GM23338 (cell line): ENCODE data around the gene SERPINH1. TPM values are rescaled to one million over a fixed set of nuclear protein-coding genes. Genes with fewer than 3 reads are reported as not detected.

Experiments used
- ATAC-seq: fragments of 200-7000 bp; cut with Tn5 transposase; 3 replicates; pipeline ENCODE4 v1.9.1; 2020
- DNase-seq: peaks from one replicate; pipeline ENCODE4 v3.0.0-alpha.2; 2015; ENCODE audit warnings: low spot score
- H2AFZ ChIP-seq: fragments of 200-600 bp; sonication (generic); 2 replicates; pipeline ENCODE4 v1.8.0; 2016; ENCODE audit warnings: antibody characterized with exemption, mild to moderate bottlenecking, moderate library complexity
- H3F3A ChIP-seq: fragments of 200-600 bp; sonication (generic); replicated peaks from 2 replicates; pipeline ENCODE4 v1.8.0; 2017; ENCODE audit warnings: antibody characterized with exemption, mixed run types, low read depth
- H3K27ac ChIP-seq: fragments of 200-600 bp; sonication (generic); 2 replicates; pipeline ENCODE4 v1.6.1; 2016; ENCODE audit warnings: low read depth
- H3K27me3 ChIP-seq: fragments of 200-600 bp; sonication (generic); 2 replicates; pipeline ENCODE4 v1.8.0; 2016; ENCODE audit warnings: mild to moderate bottlenecking, mixed run types, moderate library complexity; ENCODE audit not compliant: insufficient read depth
- H3K36me3 ChIP-seq: fragments of 200-600 bp; sonication (generic); 2 replicates; pipeline ENCODE4 v1.8.0; 2016; ENCODE audit warnings: mild to moderate bottlenecking; ENCODE audit not compliant: insufficient read depth
- H3K4me1 ChIP-seq: fragments of 200-600 bp; sonication (generic); 2 replicates; pipeline ENCODE4 v1.8.0; 2016; ENCODE audit warnings: mild to moderate bottlenecking, moderate library complexity; ENCODE audit not compliant: insufficient read depth
- H3K4me2 ChIP-seq: fragments of 200-600 bp; sonication (generic); 2 replicates; pipeline ENCODE4 v1.7.1; 2017; ENCODE audit warnings: mixed run types
- H3K4me3 ChIP-seq: fragments of 200-600 bp; sonication (generic); 2 replicates; pipeline ENCODE4 v1.6.1; 2016; ENCODE audit warnings: mixed run types
- H3K79me2 ChIP-seq: fragments of 200-600 bp; sonication (generic); replicated peaks from 2 replicates; pipeline ENCODE4 v1.8.0; 2017; ENCODE audit warnings: mild to moderate bottlenecking; ENCODE audit not compliant: insufficient read depth
- H3K9me2 ChIP-seq: fragments of 200-600 bp; sonication (generic); 2 replicates; pipeline ENCODE4 v1.8.0; 2017; ENCODE audit not compliant: insufficient read depth
- H4K20me1 ChIP-seq: fragments of 200-600 bp; sonication (generic); replicated peaks from 2 replicates; pipeline ENCODE4 v1.8.0; 2017; ENCODE audit warnings: mild to moderate bottlenecking; ENCODE audit not compliant: insufficient read depth
- H3K27ac Mint-ChIP-seq: 2 replicates; pipeline ENCODE4 v1.8.0; 2020; ENCODE audit warnings: inconsistent platforms, mild to moderate bottlenecking, moderate library complexity, mixed read lengths
- H3K27me3 Mint-ChIP-seq: 3 replicates; pipeline ENCODE4 v1.8.0; 2022; ENCODE audit warnings: low read depth, mild to moderate bottlenecking, moderate library complexity, mixed read lengths, inconsistent platforms; ENCODE audit not compliant: insufficient read depth, poor library complexity
- H3K36me3 Mint-ChIP-seq: 3 replicates; pipeline ENCODE4 v1.8.0; 2021; ENCODE audit warnings: low read depth, mild to moderate bottlenecking, inconsistent platforms, moderate library complexity, mixed read lengths
- H3K4me1 Mint-ChIP-seq: 3 replicates; pipeline ENCODE4 v1.8.0; 2020; ENCODE audit warnings: mild to moderate bottlenecking, inconsistent platforms, mixed read lengths
- H3K4me3 Mint-ChIP-seq: 3 replicates; pipeline ENCODE4 v1.8.0; 2021; ENCODE audit warnings: moderate library complexity, mild to moderate bottlenecking, inconsistent platforms, mixed read lengths
- H3K9me3 Mint-ChIP-seq: 3 replicates; pipeline ENCODE4 v1.8.0; 2020; ENCODE audit warnings: moderate library complexity, mild to moderate bottlenecking, inconsistent platforms, mixed read lengths
- CREB1 ChIP-seq: fragments of 250-450 bp; sonication (Bioruptor Pico); IDR thresholded peaks from 2 replicates; pipeline ENCODE4 v1.5.0; 2020; ENCODE audit warnings: low read depth, mild to moderate bottlenecking, moderate library complexity
- EZH2 ChIP-seq: fragments of 200-600 bp; sonication (generic); IDR thresholded peaks from one replicate; pipeline ENCODE4 v1.8.0; 2017; ENCODE audit warnings: antibody characterized with exemption, mild to moderate bottlenecking, low read depth; ENCODE audit not compliant: unreplicated experiment
- STAT1 ChIP-seq: IDR thresholded peaks from one replicate; pipeline ENCODE4 v1.6.1; 2016; ENCODE audit warnings: antibody characterized with exemption; ENCODE audit not compliant: unreplicated experiment
- polyA plus RNA-seq: library from polyadenylated mRNA; unstranded; fragments of >200 nt; fragmentation: Nextera tagmentation; extraction: Ambion mirVana; gene quantifications from 2 replicates; pipeline ENCODE4 v1.2.1, GENCODE V29; 2016
- total RNA-seq: library from RNA; depleted of rRNA; stranded (reverse); fragments of >200 nt; shearing (Covaris generic); gene quantifications from 2 replicates; pipeline ENCODE4 v1.2.3, GENCODE V29; 2014
- TF ChIP-seq, protein P1 (sequence below), 2 experiments: fragments of 200-600 bp in 1 of 2; sonication (generic) in 1 of 2; conservative IDR thresholded peaks; 2 replicates each; pipeline versions ENCODE4 v1.5.1 to v1.6.1; 2016 to 2017; ENCODE audit warnings: antibody characterized with exemption in 2 of 2, low read depth in 2 of 2, mild to moderate bottlenecking in 2 of 2, moderate library complexity in 1 of 2
- TF ChIP-seq, protein P2 (sequence below): IDR thresholded peaks from one replicate; pipeline ENCODE4 v1.6.1; 2018; ENCODE audit warnings: antibody characterized with exemption; ENCODE audit not compliant: unreplicated experiment

Gene SERPINH1
- total and polyA plus RNA-seq, 2 experiments from 2014 or later = 238 to 1,217 TPM

- Mint-ChIP-seq H3K9me3 (no peaks in the 10 kb centered on the region), H3K4me1 (peaks cover 69% of the 10 kb centered on the region), H3K27ac (peak overlapping the region; percentile 93), H3K36me3 (peaks cover 21% of the 10 kb centered on the region; the same call in 2 of the 3 replicates), H3K4me3 (peak overlapping the region; percentile 52), H3K27me3 (peaks cover 34% of the 10 kb centered on the region)
- peak overlapping the region; percentile 77 for H2AFZ ChIP-seq
- H3K27ac ChIP-seq = peak overlapping the region; percentile 88
- ATAC-seq (no peak), DNase-seq (peak; percentile 62)
- peaks cover 31% of the 10 kb centered on the region for H3K79me2 ChIP-seq
- H3K9me2 ChIP-seq = no peaks in the 10 kb centered on the region
- peaks cover 18% of the 10 kb centered on the region for H3F3A ChIP-seq
- 0 out of 2 replicates have a peak overlapping the region, but pooled peaks have one; percentile 23 for H3K4me3 ChIP-seq
- TF ChIP-seq, protein P1, sequence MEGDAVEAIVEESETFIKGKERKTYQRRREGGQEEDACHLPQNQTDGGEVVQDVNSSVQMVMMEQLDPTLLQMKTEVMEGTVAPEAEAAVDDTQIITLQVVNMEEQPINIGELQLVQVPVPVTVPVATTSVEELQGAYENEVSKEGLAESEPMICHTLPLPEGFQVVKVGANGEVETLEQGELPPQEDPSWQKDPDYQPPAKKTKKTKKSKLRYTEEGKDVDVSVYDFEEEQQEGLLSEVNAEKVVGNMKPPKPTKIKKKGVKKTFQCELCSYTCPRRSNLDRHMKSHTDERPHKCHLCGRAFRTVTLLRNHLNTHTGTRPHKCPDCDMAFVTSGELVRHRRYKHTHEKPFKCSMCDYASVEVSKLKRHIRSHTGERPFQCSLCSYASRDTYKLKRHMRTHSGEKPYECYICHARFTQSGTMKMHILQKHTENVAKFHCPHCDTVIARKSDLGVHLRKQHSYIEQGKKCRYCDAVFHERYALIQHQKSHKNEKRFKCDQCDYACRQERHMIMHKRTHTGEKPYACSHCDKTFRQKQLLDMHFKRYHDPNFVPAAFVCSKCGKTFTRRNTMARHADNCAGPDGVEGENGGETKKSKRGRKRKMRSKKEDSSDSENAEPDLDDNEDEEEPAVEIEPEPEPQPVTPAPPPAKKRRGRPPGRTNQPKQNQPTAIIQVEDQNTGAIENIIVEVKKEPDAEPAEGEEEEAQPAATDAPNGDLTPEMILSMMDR (conservative IDR thresholded peaks at IDR 0.05; ENCODE audit: low read depth in 2 of 2) = no peak
- no peak for TF ChIP-seq STAT1
- no peak for TF ChIP-seq EZH2
- no peaks in the 10 kb centered on the region for H3K36me3 ChIP-seq
- 0 out of 2 replicates have a peak, but pooled peaks cover under 1% of the 10 kb centered on the region for H4K20me1 ChIP-seq
- H3K4me2 ChIP-seq = peak overlapping the region; percentile 67
- peaks cover 48% of the 10 kb centered on the region for H3K4me1 ChIP-seq
- no peaks in the 10 kb centered on the region for H3K27me3 ChIP-seq
These were observed 2.9 kb upstream of the SERPINH1 start for GRCh38 chr11:75558939-75559843.

- H3K4me2 ChIP-seq = peak overlapping the region; percentile 86
- H3K27me3 ChIP-seq = no peaks in the 10 kb centered on the region
- peaks cover 33% of the 10 kb centered on the region for H3K36me3 Mint-ChIP-seq
- peak overlapping the region; percentile 97; the same call in 2 of the 3 replicates for H3K4me3 Mint-ChIP-seq
- H3K9me3 Mint-ChIP-seq = no peaks in the 10 kb centered on the region
- TF ChIP-seq CREB1 (CRISPR knock-in tag) (no peak), EZH2 (no peak)
- TF ChIP-seq, protein P2, sequence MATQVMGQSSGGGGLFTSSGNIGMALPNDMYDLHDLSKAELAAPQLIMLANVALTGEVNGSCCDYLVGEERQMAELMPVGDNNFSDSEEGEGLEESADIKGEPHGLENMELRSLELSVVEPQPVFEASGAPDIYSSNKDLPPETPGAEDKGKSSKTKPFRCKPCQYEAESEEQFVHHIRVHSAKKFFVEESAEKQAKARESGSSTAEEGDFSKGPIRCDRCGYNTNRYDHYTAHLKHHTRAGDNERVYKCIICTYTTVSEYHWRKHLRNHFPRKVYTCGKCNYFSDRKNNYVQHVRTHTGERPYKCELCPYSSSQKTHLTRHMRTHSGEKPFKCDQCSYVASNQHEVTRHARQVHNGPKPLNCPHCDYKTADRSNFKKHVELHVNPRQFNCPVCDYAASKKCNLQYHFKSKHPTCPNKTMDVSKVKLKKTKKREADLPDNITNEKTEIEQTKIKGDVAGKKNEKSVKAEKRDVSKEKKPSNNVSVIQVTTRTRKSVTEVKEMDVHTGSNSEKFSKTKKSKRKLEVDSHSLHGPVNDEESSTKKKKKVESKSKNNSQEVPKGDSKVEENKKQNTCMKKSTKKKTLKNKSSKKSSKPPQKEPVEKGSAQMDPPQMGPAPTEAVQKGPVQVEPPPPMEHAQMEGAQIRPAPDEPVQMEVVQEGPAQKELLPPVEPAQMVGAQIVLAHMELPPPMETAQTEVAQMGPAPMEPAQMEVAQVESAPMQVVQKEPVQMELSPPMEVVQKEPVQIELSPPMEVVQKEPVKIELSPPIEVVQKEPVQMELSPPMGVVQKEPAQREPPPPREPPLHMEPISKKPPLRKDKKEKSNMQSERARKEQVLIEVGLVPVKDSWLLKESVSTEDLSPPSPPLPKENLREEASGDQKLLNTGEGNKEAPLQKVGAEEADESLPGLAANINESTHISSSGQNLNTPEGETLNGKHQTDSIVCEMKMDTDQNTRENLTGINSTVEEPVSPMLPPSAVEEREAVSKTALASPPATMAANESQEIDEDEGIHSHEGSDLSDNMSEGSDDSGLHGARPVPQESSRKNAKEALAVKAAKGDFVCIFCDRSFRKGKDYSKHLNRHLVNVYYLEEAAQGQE = no peak
- no peak overlapping the region for H3K27ac Mint-ChIP-seq
- peaks cover 62% of the 10 kb centered on the region for H3K4me1 ChIP-seq
- 0 out of 2 replicates have a peak, but pooled peaks cover 3% of the 10 kb centered on the region for H3K36me3 ChIP-seq
- no peak for DNase-seq
- no peak overlapping the region for H2AFZ ChIP-seq
- H3K4me3 ChIP-seq = peak overlapping the region; percentile 98; the same call in 1 of the 2 replicates
- H3K27ac ChIP-seq = no peak overlapping the region
- peaks cover 36% of the 10 kb centered on the region for H3K27me3 Mint-ChIP-seq
- H4K20me1 ChIP-seq = peaks cover 13% of the 10 kb centered on the region
- peaks cover 18% of the 10 kb centered on the region for H3F3A ChIP-seq
- H3K9me2 ChIP-seq = no peaks in the 10 kb centered on the region
- no peak for ATAC-seq
- H3K4me1 Mint-ChIP-seq = peaks cover 71% of the 10 kb centered on the region
- H3K79me2 ChIP-seq = peaks cover 45% of the 10 kb centered on the region
These were observed 1.4 kb upstream of the SERPINH1 start for GRCh38 chr11:75560644-75561043.
